ENCODE results near the gene PRELID1. TPM values are rescaled to one million over a fixed set of nuclear protein-coding genes. Genes with fewer than 3 reads are reported as not detected.

PRELID1 gene
- polyA plus RNA-seq, 3 donors, result 264 to 510 (median 490) TPM

- no CpG with 5 or more reads among the region's 7 CpGs for WGBS (ENCODE audit: insufficient coverage)
- Histone ChIP-seq H3K4me3 (replicated peaks in 1 of 3; ENCODE audit: low read depth in 2 of 3, low read length in 3 of 3) (no peak overlapping the region), H3K4me2 (replicated peaks; ENCODE audit: extremely low read depth, low read length, poor library complexity, severe bottlenecking) (no peak overlapping the region), H3K9me3 (replicated peaks in 1 of 2; ENCODE audit: control insufficient read depth in 1 of 2, insufficient read depth in 1 of 2, low read length in 2 of 2) (no peaks in the 10 kb centered on the region), H3K79me2 (ENCODE audit: insufficient read depth, low read length) (no peaks in the 10 kb centered on the region), H4K20me1 (ENCODE audit: insufficient read depth, low read length) (peaks cover 18% of the 10 kb centered on the region), H3K36me3 (replicated peaks in 1 of 2; ENCODE audit: control insufficient read depth in 1 of 2, insufficient read depth in 2 of 2, low read length in 2 of 2) (peaks cover 83 to 97% of the 10 kb centered on the region in 2 donors), H3K9ac (ENCODE audit: insufficient read depth, low read length, poor library complexity, severe bottlenecking) (no peak overlapping the region), H3K4me1 (ENCODE audit: control insufficient read depth in 1 of 2, insufficient read depth in 2 of 2, low read length in 2 of 2) (no peaks in the 10 kb centered on the region), H3K27me3 (ENCODE audit: control insufficient read depth in 2 of 2, insufficient read depth in 2 of 2, low read length in 2 of 2) (no peaks in the 10 kb centered on the region), H3K27ac (ENCODE audit: low read depth in 1 of 2, low read length in 2 of 2) (no peak overlapping the region), H2AFZ (ENCODE audit: insufficient read depth, low read depth, low read length, poor library complexity, severe bottlenecking) (no peak overlapping the region)
- DNase-seq, result no peak
- H3K36me3 Mint-ChIP-seq, result peaks cover 76 to 91% of the 10 kb centered on the region in 2 donors
- intact Hi-C loops (cut with micrococcal nuclease), result no loop called here
- H3K27ac Mint-ChIP-seq, result no peak overlapping the region
- no peaks in the 10 kb centered on the region for H3K4me1 Mint-ChIP-seq
- no peak for TF ChIP-seq CTCF (IDR thresholded peaks at IDR 0.05)
- H3K4me3 Mint-ChIP-seq, result no peak overlapping the region
- no peaks in the 10 kb centered on the region for H3K27me3 Mint-ChIP-seq (ENCODE audit: low read depth in 3 of 3)
- H3K9me3 Mint-ChIP-seq, result no peaks in the 10 kb centered on the region
These were observed 42.6 kb upstream of the PRELID1 start for GRCh38 chr5:177260961-177261360.

GRCh38 chr5:177261510-177261909, 42.1 kb upstream of the PRELID1 start:
- no peak overlapping the region for H3K4me3 ChIP-seq (replicated peaks in 1 of 3; ENCODE audit: low read depth in 2 of 3, low read length in 3 of 3)
- no peak overlapping the region for H3K4me2 ChIP-seq (replicated peaks; ENCODE audit: extremely low read depth, low read length, poor library complexity, severe bottlenecking)
- no peaks in the 10 kb centered on the region for H3K4me1 ChIP-seq (ENCODE audit: control insufficient read depth in 1 of 2, insufficient read depth in 2 of 2, low read length in 2 of 2)
- Mint-ChIP-seq H3K4me3 (no peak overlapping the region), H3K36me3 (peaks cover 76 to 91% of the 10 kb centered on the region in 2 donors), H3K27ac (no peak overlapping the region), H3K4me1 (no peaks in the 10 kb centered on the region), H3K9me3 (no peaks in the 10 kb centered on the region), H3K27me3 (ENCODE audit: low read depth in 3 of 3) (no peaks in the 10 kb centered on the region)
- H3K27me3 ChIP-seq (ENCODE audit: control insufficient read depth in 2 of 2, insufficient read depth in 2 of 2, low read length in 2 of 2), result no peaks in the 10 kb centered on the region
- intact Hi-C loops (cut with micrococcal nuclease), result no loop called here
- peaks cover 84 to 97% of the 10 kb centered on the region in 2 donors for H3K36me3 ChIP-seq (replicated peaks in 1 of 2; ENCODE audit: control insufficient read depth in 1 of 2, insufficient read depth in 2 of 2, low read length in 2 of 2)
- no peak overlapping the region for H3K9ac ChIP-seq (ENCODE audit: insufficient read depth, low read length, poor library complexity, severe bottlenecking)
- no peaks in the 10 kb centered on the region for H3K9me3 ChIP-seq (replicated peaks in 1 of 2; ENCODE audit: control insufficient read depth in 1 of 2, insufficient read depth in 1 of 2, low read length in 2 of 2)
- H3K27ac ChIP-seq (ENCODE audit: low read depth in 1 of 2, low read length in 2 of 2), result no peak overlapping the region
- no peak for DNase-seq
- TF ChIP-seq CTCF (IDR thresholded peaks at IDR 0.05), result no peak
- no peaks in the 10 kb centered on the region for H3K79me2 ChIP-seq (ENCODE audit: insufficient read depth, low read length)
- 100% methylated on average over 1 of the region's 1 CpG for WGBS (ENCODE audit: insufficient coverage)
- H2AFZ ChIP-seq (ENCODE audit: insufficient read depth, low read depth, low read length, poor library complexity, severe bottlenecking), result no peak overlapping the region
- H4K20me1 ChIP-seq (ENCODE audit: insufficient read depth, low read length), result peaks cover 17% of the 10 kb centered on the region

Measured in CD14-positive monocyte (primary cell).